ENCODE results near the gene ATXN7. TPM values are rescaled to one million over a fixed set of nuclear protein-coding genes. Genes with fewer than 3 reads are reported as not detected.

ATXN7 gene
- total RNA-seq, 1 experiment from 2014 or later, result 27.5 TPM

GRCh38 chr3:63981980-63982379 is 118.3 kb downstream of the ATXN7 start:
- H3K36me3 ChIP-seq (ENCODE audit: control insufficient read depth in 1 of 2, insufficient read depth in 2 of 2, low read length in 2 of 2), result peaks cover 3 to 12% of the 10 kb centered on the region in 2 experiments; a peak in 2 of 4 replicates
- H2AFZ ChIP-seq (ENCODE audit: low read depth, low read length, poor library complexity, severe bottlenecking), result no peak overlapping the region
- no peak overlapping the region for H3K9ac ChIP-seq (ENCODE audit: low read length)
- intact Hi-C loops (cut with micrococcal nuclease), result no loop called here
- POLR2A ChIA-PET, result no interaction called here
- DNase-seq (ENCODE audit: low read depth, low spot score), result no peak
- RAD21 ChIA-PET (ENCODE audit: low non-redundant PET in 1 of 2, low total read pairs in 2 of 2, uncharacterized antibody in 2 of 2, unreplicated experiment in 2 of 2), result no interaction called here
- ATAC-seq, result no peak
- H3K79me2 ChIP-seq (ENCODE audit: insufficient read depth, low read length), result peaks cover 4% of the 10 kb centered on the region; the same call in 1 of the 2 replicates
- H4K20me1 ChIP-seq (ENCODE audit: insufficient read depth), result no peaks in the 10 kb centered on the region
- no peak overlapping the region for H3K4me3 ChIP-seq (replicated peaks in 1 of 2; ENCODE audit: low read depth in 1 of 2, low read length in 2 of 2)
- no peaks in the 10 kb centered on the region for H3K4me1 ChIP-seq (ENCODE audit: control insufficient read depth in 1 of 2, insufficient read depth in 2 of 2, low read length in 2 of 2)
- no peaks in the 10 kb centered on the region for H3K27me3 ChIP-seq (ENCODE audit: insufficient read depth, low read length)
- no peaks in the 10 kb centered on the region for H3K9me3 ChIP-seq (ENCODE audit: control insufficient read depth in 1 of 2, insufficient read depth in 1 of 2, low read depth in 1 of 2, low read length in 2 of 2)
- BruUV-seq (replicated peaks), result no TSS peak
- CTCF ChIA-PET, result no interaction called here
- TF ChIP-seq JUND (IDR thresholded peaks at IDR 0.05), result no peak
- TF ChIP-seq CEBPB (IDR thresholded peaks at IDR 0.05; ENCODE audit: low read depth), result no peak
- H3K9me2 ChIP-seq (ENCODE audit: insufficient read depth), result no peaks in the 10 kb centered on the region
- H3K4me2 ChIP-seq (ENCODE audit: low read length), result no peak overlapping the region
- H3K27ac ChIP-seq (ENCODE audit: low read depth, low read length), result no peak overlapping the region

- H3K27me3 ChIP-seq (ENCODE audit: insufficient read depth, low read length), result no peaks in the 10 kb centered on the region
- H3K79me2 ChIP-seq (ENCODE audit: insufficient read depth, low read length), result no peaks in the 10 kb centered on the region; the same call in 1 of the 2 replicates
- POLR2A ChIA-PET, result no interaction called here
- H3K4me2 ChIP-seq (ENCODE audit: low read length), result no peak overlapping the region
- intact Hi-C loops (cut with micrococcal nuclease), result no loop called here
- ATAC-seq, result no peak
- peaks cover 5 to 23% of the 10 kb centered on the region in 2 experiments; a peak in 3 of 4 replicates for H3K36me3 ChIP-seq (ENCODE audit: control insufficient read depth in 1 of 2, insufficient read depth in 2 of 2, low read length in 2 of 2)
- H3K4me3 ChIP-seq (replicated peaks in 1 of 2; ENCODE audit: low read depth in 1 of 2, low read length in 2 of 2), result no peak overlapping the region
- CTCF ChIA-PET, result no interaction called here
- H3K9ac ChIP-seq (ENCODE audit: low read length), result no peak overlapping the region
- no peaks in the 10 kb centered on the region for H3K9me3 ChIP-seq (ENCODE audit: control insufficient read depth in 1 of 2, insufficient read depth in 1 of 2, low read depth in 1 of 2, low read length in 2 of 2)
- H4K20me1 ChIP-seq (ENCODE audit: insufficient read depth), result no peaks in the 10 kb centered on the region
- RAD21 ChIA-PET (ENCODE audit: low non-redundant PET in 1 of 2, low total read pairs in 2 of 2, uncharacterized antibody in 2 of 2, unreplicated experiment in 2 of 2), result no interaction called here
- no peaks in the 10 kb centered on the region for H3K4me1 ChIP-seq (ENCODE audit: control insufficient read depth in 1 of 2, insufficient read depth in 2 of 2, low read length in 2 of 2)
- no peak for DNase-seq (ENCODE audit: low read depth, low spot score)
- H3K27ac ChIP-seq (ENCODE audit: low read depth, low read length), result no peak overlapping the region
- no TSS peak for BruUV-seq (replicated peaks)
- H2AFZ ChIP-seq (ENCODE audit: low read depth, low read length, poor library complexity, severe bottlenecking), result no peak overlapping the region
- no peaks in the 10 kb centered on the region for H3K9me2 ChIP-seq (ENCODE audit: insufficient read depth)
- TF ChIP-seq ELF1 (IDR thresholded peaks at IDR 0.05; ENCODE audit: borderline replicate concordance, low read depth), result no peak
- TF ChIP-seq ZBTB33 (IDR thresholded peaks at IDR 0.05; ENCODE audit: extremely low read depth, insufficient replicate concordance, low read length), result no peak
- no peak for TF ChIP-seq POLR2A (IDR thresholded peaks at IDR 0.05; ENCODE audit: borderline replicate concordance, extremely low read depth, insufficient read depth, insufficient read length)
- no peak for TF ChIP-seq CEBPB (IDR thresholded peaks at IDR 0.05; ENCODE audit: low read depth)
- no peak for TF ChIP-seq YY1 (IDR thresholded peaks at IDR 0.05; ENCODE audit: extremely low read depth, insufficient replicate concordance, low read depth, low read length)
- no peak for TF ChIP-seq MAX (IDR thresholded peaks at IDR 0.05)
- no peak for TF ChIP-seq SP1 (IDR thresholded peaks at IDR 0.05; ENCODE audit: low read depth)
- TF ChIP-seq SRF (IDR thresholded peaks at IDR 0.05; ENCODE audit: low read depth), result no peak
- no peak for TF ChIP-seq JUND (IDR thresholded peaks at IDR 0.05)
- no peak for TF ChIP-seq TCF7L2 (IDR thresholded peaks at IDR 0.05; ENCODE audit: borderline replicate concordance, extremely low read depth, insufficient read depth, insufficient read length)
- no peak for TF ChIP-seq EZH2 (IDR thresholded peaks at IDR 0.05)
- TF ChIP-seq REST (IDR thresholded peaks at IDR 0.05; ENCODE audit: low read depth), result no peak
- TF ChIP-seq SIN3A (IDR thresholded peaks at IDR 0.05; ENCODE audit: low read depth), result no peak
- no peak for TF ChIP-seq EGR1 (IDR thresholded peaks at IDR 0.05; ENCODE audit: low read depth)
- no peak for TF ChIP-seq POLR2AphosphoS5 (IDR thresholded peaks at IDR 0.05; ENCODE audit: low read depth, low read length)
- TF ChIP-seq ATF3 (IDR thresholded peaks at IDR 0.05), result no peak
- TF ChIP-seq FOSL1 (IDR thresholded peaks at IDR 0.05; ENCODE audit: low read depth), result no peak
Observed at GRCh38 chr3:63984391-63984790, 120.7 kb downstream of the ATXN7 start.

All from HCT116 (cell line).